Measurements from ENCODE around the gene CHGA.

GRCh38 chr14:92982956-92983355, 60.0 kb downstream of the CHGA start:
- TF ChIP-seq, protein P1, sequence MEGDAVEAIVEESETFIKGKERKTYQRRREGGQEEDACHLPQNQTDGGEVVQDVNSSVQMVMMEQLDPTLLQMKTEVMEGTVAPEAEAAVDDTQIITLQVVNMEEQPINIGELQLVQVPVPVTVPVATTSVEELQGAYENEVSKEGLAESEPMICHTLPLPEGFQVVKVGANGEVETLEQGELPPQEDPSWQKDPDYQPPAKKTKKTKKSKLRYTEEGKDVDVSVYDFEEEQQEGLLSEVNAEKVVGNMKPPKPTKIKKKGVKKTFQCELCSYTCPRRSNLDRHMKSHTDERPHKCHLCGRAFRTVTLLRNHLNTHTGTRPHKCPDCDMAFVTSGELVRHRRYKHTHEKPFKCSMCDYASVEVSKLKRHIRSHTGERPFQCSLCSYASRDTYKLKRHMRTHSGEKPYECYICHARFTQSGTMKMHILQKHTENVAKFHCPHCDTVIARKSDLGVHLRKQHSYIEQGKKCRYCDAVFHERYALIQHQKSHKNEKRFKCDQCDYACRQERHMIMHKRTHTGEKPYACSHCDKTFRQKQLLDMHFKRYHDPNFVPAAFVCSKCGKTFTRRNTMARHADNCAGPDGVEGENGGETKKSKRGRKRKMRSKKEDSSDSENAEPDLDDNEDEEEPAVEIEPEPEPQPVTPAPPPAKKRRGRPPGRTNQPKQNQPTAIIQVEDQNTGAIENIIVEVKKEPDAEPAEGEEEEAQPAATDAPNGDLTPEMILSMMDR (IDR thresholded peaks at IDR 0.05): no peak
- TF ChIP-seq POLR2A (IDR thresholded peaks at IDR 0.05): no peak

All from breast epithelium (tissue), 3 donors.